ENCODE measurements around the gene ALOX12.

GRCh38 chr17:7035591-7036368 lies 39.9 kb downstream of the ALOX12 start, which contains the start of gene SLC16A13:
- TF ChIP-seq MAX (IDR thresholded peaks at IDR 0.05) (peak; percentile 77), EP300 (IDR thresholded peaks at IDR 0.05; ENCODE audit: borderline replicate concordance) (no peak), CEBPB (IDR thresholded peaks at IDR 0.05) (no peak), YY1 (IDR thresholded peaks at IDR 0.05; ENCODE audit: low read depth) (no peak), NFIC (IDR thresholded peaks at IDR 0.05) (peak; percentile 50), TCF12 (IDR thresholded peaks at IDR 0.05; ENCODE audit: low read depth) (peak; percentile 50; the same call in 1 of the 2 replicates), EGR1 (IDR thresholded peaks at IDR 0.05) (0 out of 2 replicates have a peak, but pooled peaks have one; percentile 11), RAD21 (IDR thresholded peaks at IDR 0.05; ENCODE audit: low read depth) (no peak), FOXM1 (IDR thresholded peaks at IDR 0.05; ENCODE audit: borderline replicate concordance, low read depth) (no peak), TAF1 (IDR thresholded peaks at IDR 0.05; ENCODE audit: low read depth) (peak; percentile 70), REST (IDR thresholded peaks at IDR 0.05; ENCODE audit: low read depth) (no peak), CREB1 (IDR thresholded peaks at IDR 0.05; ENCODE audit: low read depth) (no peak; the same call in 1 of the 2 replicates), TEAD4 (IDR thresholded peaks at IDR 0.05) (no peak), ZBTB7A (IDR thresholded peaks at IDR 0.05; ENCODE audit: low read depth) (no peak; the same call in 1 of the 2 replicates)
